HepG2 (cell line): ENCODE data around the gene NOTUM. TPM values are rescaled to one million over a fixed set of nuclear protein-coding genes. Genes with fewer than 3 reads are reported as not detected.

Source experiments
- EP300 ChIP-seq, 3 experiments: sonication (generic) in 1 of 3; formaldehyde crosslinking in 1 of 3; IDR thresholded peaks; 2 replicates each; pipeline versions ENCODE4 v1.5.1 to v1.6.1; 2011 to 2020; ENCODE audit warnings: low read depth in 2 of 3, low read length in 2 of 3, borderline replicate concordance in 1 of 3, improper control_type of control experiment in 1 of 3, mild to moderate bottlenecking in 1 of 3, missing genetic modification reagents in 1 of 3, moderate library complexity in 1 of 3
- GLI4 ChIP-seq: sonication (generic); formaldehyde crosslinking; IDR thresholded peaks from 2 replicates; pipeline ENCODE4 v1.5.1; 2020; ENCODE audit warnings: missing genetic modification reagents, mild to moderate bottlenecking, moderate library complexity, borderline replicate concordance
- JARID2 ChIP-seq: sonication (generic); formaldehyde crosslinking; IDR thresholded peaks from 2 replicates; pipeline ENCODE4 v1.8.1; 2023; ENCODE audit warnings: missing genetic modification reagents, inconsistent platforms; ENCODE audit not compliant: insufficient replicate concordance
- MAFF ChIP-seq: IDR thresholded peaks from 2 replicates; pipeline ENCODE4 v1.6.1; 2011; ENCODE audit warnings: low read depth, low read length, improper control_type of control experiment
- NCOA5 ChIP-seq: sonication (generic); formaldehyde crosslinking; IDR thresholded peaks from 2 replicates; pipeline ENCODE4 v1.4.0; 2020; ENCODE audit warnings: missing genetic modification reagents
- PRMT3 ChIP-seq: sonication (generic); formaldehyde crosslinking; IDR thresholded peaks from 2 replicates; pipeline ENCODE4 v1.8.1; 2022; ENCODE audit warnings: low read depth, mild to moderate bottlenecking, moderate library complexity, missing genetic modification reagents, borderline replicate concordance
- REL ChIP-seq: sonication (generic); formaldehyde crosslinking; conservative IDR thresholded peaks from 2 replicates; pipeline ENCODE4 v1.8.0; 2022; ENCODE audit warnings: mild to moderate bottlenecking, missing genetic modification reagents, moderate library complexity
- SALL1 ChIP-seq: sonication (generic); formaldehyde crosslinking; IDR thresholded peaks from 2 replicates; pipeline ENCODE4 v1.8.0; 2022; ENCODE audit warnings: mild to moderate bottlenecking, missing genetic modification reagents
- YEATS2 ChIP-seq: sonication (generic); formaldehyde crosslinking; IDR thresholded peaks from 2 replicates; pipeline ENCODE4 v1.4.0; 2020; ENCODE audit warnings: missing genetic modification reagents, borderline replicate concordance
- ZBTB14 ChIP-seq: sonication (generic); formaldehyde crosslinking; IDR thresholded peaks from 2 replicates; pipeline ENCODE4 v1.4.0; 2020; ENCODE audit warnings: missing genetic modification reagents
- ZHX1 ChIP-seq: sonication (generic); formaldehyde crosslinking; IDR thresholded peaks from 2 replicates; pipeline ENCODE4 v1.8.1; 2022; ENCODE audit warnings: low read depth, mild to moderate bottlenecking, missing genetic modification reagents
- ZNF574 ChIP-seq: sonication (generic); formaldehyde crosslinking; IDR thresholded peaks from 2 replicates; pipeline ENCODE4 v1.4.0; 2020; ENCODE audit warnings: missing genetic modification reagents
- ZNF580 ChIP-seq: IDR thresholded peaks from 2 replicates; pipeline ENCODE4 v1.6.1; 2016; ENCODE audit warnings: low read depth, borderline replicate concordance
- ZNF609 ChIP-seq: sonication (generic); formaldehyde crosslinking; IDR thresholded peaks from 2 replicates; pipeline ENCODE4 v1.4.0; 2020; ENCODE audit warnings: mild to moderate bottlenecking, missing genetic modification reagents, borderline replicate concordance
- polyA plus RNA-seq, 8 experiments: library from polyadenylated mRNA; depleted of rRNA in 3 of 8; stranded (reverse) in 7 of 8; unstranded in 1 of 8; fragments of >200 nt; fragmentation: Illumina TruSeq in 4 of 8; extraction: Trizol in 4 of 8; gene quantifications; 2 replicates each; pipeline versions ENCODE4 v1.2.1 to v1.2.3, GENCODE V29; 2011 to 2016; ENCODE audit warnings: low read depth in 4 of 8, missing spikeins in 1 of 8, mixed read lengths in 1 of 8; ENCODE audit not compliant: insufficient read depth in 1 of 8
- total RNA-seq, 5 experiments: library from RNA; depleted of rRNA; stranded (reverse); fragments of >200 nt; fragmentation: Illumina TruSeq; extraction: Trizol; gene quantifications; 2 replicates each; pipeline ENCODE4 v1.2.3, GENCODE V29; 2016; ENCODE audit warnings: low read depth in 1 of 5

Gene NOTUM
- total and polyA plus RNA-seq, 2 of the 13 experiments (the other 11 are each of a cell fraction or from before 2014, with no cell fraction given) = 150 to 160 TPM

- TF ChIP-seq ZNF574 (CRISPR knock-in tag) (peak; percentile 50; the same call in 1 of the 2 replicates), ZNF580 (CRISPR knock-in tag) (peak; percentile 51; the same call in 1 of the 2 replicates), YEATS2 (CRISPR knock-in tag) (no peak), MAFF (no peak), ZBTB14 (CRISPR knock-in tag) (no peak), REL (no peak), ZHX1 (peak; percentile 76; the same call in 1 of the 2 replicates), NCOA5 (CRISPR knock-in tag) (0 out of 2 replicates have a peak, but pooled peaks have one; percentile 16), PRMT3 (CRISPR knock-in tag) (peak; percentile 7; the same call in 1 of the 2 replicates), EP300 (IDR thresholded peaks at IDR 0.05; ENCODE audit: low read depth in 2 of 2, low read length in 2 of 2) (peak in 1 of 2 experiments; percentile 29; a peak in 1 of 4 replicates), EP300 (CRISPR knock-in tag; IDR thresholded peaks at IDR 0.05; ENCODE audit: borderline replicate concordance) (peak; percentile 70), SALL1 (CRISPR knock-in tag) (peak; percentile 70), GLI4 (CRISPR knock-in tag) (no peak), JARID2 (CRISPR knock-in tag) (peak; percentile 94), ZNF609 (CRISPR knock-in tag) (peak; percentile 61; the same call in 1 of the 2 replicates)
Observed at GRCh38 chr17:81993729-81994592, 33.0 kb upstream of the NOTUM start (continued).
